Measurements from ENCODE around the gene DOP1B.

- TF ChIP-seq CTCF (IDR thresholded peaks at IDR 0.05) (no peak), POLR2AphosphoS5 (IDR thresholded peaks at IDR 0.05; ENCODE audit: low read depth, low read length) (no peak), REST (IDR thresholded peaks at IDR 0.05; ENCODE audit: insufficient read depth in 1 of 2, low read depth in 2 of 2, low read length in 1 of 2) (no peak)
Measured at GRCh38 chr21:36111238-36111637, 45.4 kb upstream of the DOP1B start.
